NB4 (cell line): ENCODE results near the gene MET.

Experiments used
- DNase-seq: peaks from one replicate; pipeline ENCODE4 v3.0.0; 2010; ENCODE audit warnings: low read depth
- H3K4me3 ChIP-seq: one replicate; pipeline ENCODE4 v1.5.1; 2011; ENCODE audit warnings: mild to moderate bottlenecking, low read depth, low read length, moderate library complexity
- MYC ChIP-seq: IDR thresholded peaks from 2 replicates; pipeline ENCODE4 v1.6.1; 2011; ENCODE audit warnings: low read depth, low read length
- POLR2A ChIP-seq: IDR thresholded peaks from 2 replicates; pipeline ENCODE4 v1.6.1; 2011; ENCODE audit warnings: mild to moderate bottlenecking; ENCODE audit not compliant: insufficient read length; ENCODE audit errors: extremely low read depth
- TF ChIP-seq, protein P1 (sequence below): IDR thresholded peaks from one replicate; pipeline ENCODE4 v1.5.1; 2012; ENCODE audit warnings: low read depth, low read length
- TF ChIP-seq, protein P2 (sequence below): IDR thresholded peaks from 2 replicates; pipeline ENCODE4 v1.6.1; 2011; ENCODE audit warnings: low read depth, low read length

MET gene

DNA sequence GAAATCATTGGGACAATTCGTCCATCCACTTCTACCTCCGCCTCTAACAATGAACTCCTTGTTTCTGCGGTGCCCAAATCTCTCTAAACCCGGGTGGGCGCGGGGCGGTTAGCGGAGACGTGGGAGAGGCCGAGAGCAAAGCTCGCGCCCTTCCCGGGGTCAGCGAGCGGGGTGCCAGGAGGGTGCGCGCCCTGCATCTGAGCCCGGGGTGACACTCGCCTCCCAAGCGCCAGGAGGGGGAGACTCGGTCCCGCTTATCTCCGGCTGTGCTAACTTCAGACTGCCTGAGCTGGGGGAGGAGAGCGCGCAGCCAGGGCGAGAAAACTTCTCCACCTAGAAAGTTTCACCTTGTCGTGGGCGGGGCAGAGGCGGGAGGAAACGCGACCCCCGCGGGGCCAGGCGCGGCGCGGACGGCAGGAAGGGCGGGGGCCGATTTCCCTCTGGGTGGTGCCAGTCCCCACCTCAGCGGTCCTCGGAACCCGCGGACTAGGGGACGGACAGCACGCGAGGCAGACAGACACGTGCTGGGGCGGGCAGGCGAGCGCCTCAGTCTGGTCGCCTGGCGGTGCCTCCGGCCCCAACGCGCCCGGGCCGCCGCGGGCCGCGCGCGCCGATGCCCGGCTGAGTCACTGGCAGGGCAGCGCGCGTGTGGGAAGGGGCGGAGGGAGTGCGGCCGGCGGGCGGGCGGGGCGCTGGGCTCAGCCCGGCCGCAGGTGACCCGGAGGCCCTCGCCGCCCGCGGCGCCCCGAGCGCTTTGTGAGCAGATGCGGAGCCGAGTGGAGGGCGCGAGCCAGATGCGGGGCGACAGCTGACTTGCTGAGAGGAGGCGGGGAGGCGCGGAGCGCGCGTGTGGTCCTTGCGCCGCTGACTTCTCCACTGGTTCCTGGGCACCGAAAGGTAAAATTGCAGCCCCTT, at the start of gene MET:
MET (plus strand) TSS at position 516 of the 915 bp plus-strand sequence. CDS start 26,889 bp downstream, outside the sequence.
- DNase-seq, result peak; percentile 15
- TF ChIP-seq POLR2A (no peak), MYC (no peak)
- TF ChIP-seq, protein P1, sequence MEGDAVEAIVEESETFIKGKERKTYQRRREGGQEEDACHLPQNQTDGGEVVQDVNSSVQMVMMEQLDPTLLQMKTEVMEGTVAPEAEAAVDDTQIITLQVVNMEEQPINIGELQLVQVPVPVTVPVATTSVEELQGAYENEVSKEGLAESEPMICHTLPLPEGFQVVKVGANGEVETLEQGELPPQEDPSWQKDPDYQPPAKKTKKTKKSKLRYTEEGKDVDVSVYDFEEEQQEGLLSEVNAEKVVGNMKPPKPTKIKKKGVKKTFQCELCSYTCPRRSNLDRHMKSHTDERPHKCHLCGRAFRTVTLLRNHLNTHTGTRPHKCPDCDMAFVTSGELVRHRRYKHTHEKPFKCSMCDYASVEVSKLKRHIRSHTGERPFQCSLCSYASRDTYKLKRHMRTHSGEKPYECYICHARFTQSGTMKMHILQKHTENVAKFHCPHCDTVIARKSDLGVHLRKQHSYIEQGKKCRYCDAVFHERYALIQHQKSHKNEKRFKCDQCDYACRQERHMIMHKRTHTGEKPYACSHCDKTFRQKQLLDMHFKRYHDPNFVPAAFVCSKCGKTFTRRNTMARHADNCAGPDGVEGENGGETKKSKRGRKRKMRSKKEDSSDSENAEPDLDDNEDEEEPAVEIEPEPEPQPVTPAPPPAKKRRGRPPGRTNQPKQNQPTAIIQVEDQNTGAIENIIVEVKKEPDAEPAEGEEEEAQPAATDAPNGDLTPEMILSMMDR, result no peak
- TF ChIP-seq, protein P2, sequence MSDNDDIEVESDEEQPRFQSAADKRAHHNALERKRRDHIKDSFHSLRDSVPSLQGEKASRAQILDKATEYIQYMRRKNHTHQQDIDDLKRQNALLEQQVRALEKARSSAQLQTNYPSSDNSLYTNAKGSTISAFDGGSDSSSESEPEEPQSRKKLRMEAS, result no peak
- H3K4me3 ChIP-seq, result no peak within 1 kb of the TSS

GRCh38 chr7:116626886-116627285, 45.1 kb upstream of the MET start:
- DNase-seq, result no peak
- no peak overlapping the region for H3K4me3 ChIP-seq

DNA sequence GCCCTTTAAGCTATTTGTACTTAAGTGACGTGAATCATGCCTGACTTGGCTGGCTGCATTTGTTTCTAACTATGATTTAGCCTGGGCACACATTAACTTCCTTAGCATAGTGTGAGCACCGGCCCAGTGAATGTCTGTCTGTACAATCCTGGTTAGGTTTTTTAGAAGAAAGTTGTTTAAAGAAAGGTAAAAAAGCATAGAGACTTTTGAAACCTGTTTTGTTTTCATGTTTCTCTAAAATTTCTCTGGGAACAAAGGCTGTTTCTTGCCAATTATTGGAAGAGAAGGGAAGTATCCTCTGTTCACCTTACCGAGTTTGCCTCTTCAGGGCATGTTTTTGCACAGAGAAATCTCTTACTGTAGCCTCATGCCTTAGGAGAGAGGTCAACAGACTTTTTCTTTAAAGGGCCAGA, 42.9 kb upstream of the MET start:
- no peak overlapping the region for H3K4me3 ChIP-seq
- no peak for DNase-seq
- TF ChIP-seq, protein P1, result no peak
- no peak for TF ChIP-seq MYC
- TF ChIP-seq, protein P2, result no peak
- no peak for TF ChIP-seq POLR2A

More at GRCh38 chr7:116626886-116627285, 45.1 kb upstream of the MET start:
- TF ChIP-seq, protein P1, result no peak
- TF ChIP-seq MYC, result no peak
- TF ChIP-seq, protein P2, result no peak
- no peak for TF ChIP-seq POLR2A

GRCh38 chr7:116630357-116630756, 41.6 kb upstream of the MET start:
- TF ChIP-seq POLR2A, result no peak
- no peak for TF ChIP-seq MYC
- TF ChIP-seq, protein P1, result no peak
- TF ChIP-seq, protein P2, result no peak
- H3K4me3 ChIP-seq, result no peak overlapping the region
- no peak for DNase-seq

GRCh38 chr7:116630932-116631671, 40.9 kb upstream of the MET start:
- no peak for TF ChIP-seq POLR2A
- TF ChIP-seq, protein P2, result peak; percentile 88
- peak; percentile 40 for TF ChIP-seq MYC
- peak; percentile 88 for DNase-seq
- no peak overlapping the region for H3K4me3 ChIP-seq
